ENCODE measurements around the gene CD2.

The CD2 gene

GRCh38 chr1:116716391-116716790 is 37.8 kb upstream of the CD2 start:
- Histone ChIP-seq H3K4me1 (ENCODE audit: control insufficient read depth in 5 of 5, insufficient read depth in 5 of 5, low read length in 5 of 5) (no peaks in the 10 kb centered on the region), H3K36me3 (ENCODE audit: control insufficient read depth in 5 of 5, insufficient read depth in 5 of 5, low read length in 5 of 5) (no peaks in the 10 kb centered on the region), H3K27ac (ENCODE audit: low read depth, low read length) (no peak overlapping the region), H3K27me3 (ENCODE audit: control insufficient read depth in 5 of 5, insufficient read depth in 4 of 5, low read length in 5 of 5) (peaks cover 0 to 4% (median 0%) of the 10 kb centered on the region in 5 donors), H3K4me3 (ENCODE audit: low read depth in 1 of 5, low read length in 5 of 5) (no peak overlapping the region), H3K9me3 (ENCODE audit: control insufficient read depth in 5 of 5, low read length in 5 of 5) (no peaks in the 10 kb centered on the region), H3K9ac (ENCODE audit: low read length in 5 of 5) (no peak overlapping the region)

- peaks cover 0 to 4% (median 0%) of the 10 kb centered on the region in 5 donors for H3K27me3 ChIP-seq (ENCODE audit: control insufficient read depth in 5 of 5, insufficient read depth in 4 of 5, low read length in 5 of 5)
- no peaks in the 10 kb centered on the region for H3K36me3 ChIP-seq (ENCODE audit: control insufficient read depth in 5 of 5, insufficient read depth in 5 of 5, low read length in 5 of 5)
- H3K4me3 ChIP-seq (ENCODE audit: low read depth in 1 of 5, low read length in 5 of 5) = no peak overlapping the region
- no peak overlapping the region for H3K27ac ChIP-seq (ENCODE audit: low read depth, low read length)
- H3K9ac ChIP-seq (ENCODE audit: low read length in 5 of 5) = no peak overlapping the region
- no peaks in the 10 kb centered on the region for H3K4me1 ChIP-seq (ENCODE audit: control insufficient read depth in 5 of 5, insufficient read depth in 5 of 5, low read length in 5 of 5)
- H3K9me3 ChIP-seq (ENCODE audit: control insufficient read depth in 5 of 5, low read length in 5 of 5) = no peaks in the 10 kb centered on the region
Observed at GRCh38 chr1:116717318-116717717, 36.9 kb upstream of the CD2 start.

- Histone ChIP-seq H3K27ac (ENCODE audit: low read depth, low read length) (no peak overlapping the region), H3K9ac (ENCODE audit: low read length in 5 of 5) (no peak overlapping the region), H3K4me1 (ENCODE audit: control insufficient read depth in 5 of 5, insufficient read depth in 5 of 5, low read length in 5 of 5) (no peaks in the 10 kb centered on the region), H3K36me3 (ENCODE audit: control insufficient read depth in 5 of 5, insufficient read depth in 5 of 5, low read length in 5 of 5) (no peaks in the 10 kb centered on the region), H3K27me3 (ENCODE audit: control insufficient read depth in 5 of 5, insufficient read depth in 4 of 5, low read length in 5 of 5) (peaks cover 0 to 4% (median 0%) of the 10 kb centered on the region in 5 donors), H3K4me3 (ENCODE audit: low read depth in 1 of 5, low read length in 5 of 5) (no peak overlapping the region), H3K9me3 (ENCODE audit: control insufficient read depth in 5 of 5, low read length in 5 of 5) (no peaks in the 10 kb centered on the region)
Observed at GRCh38 chr1:116720364-116721038, 33.7 kb upstream of the CD2 start.

GRCh38 chr1:116721039-116721405 is 33.2 kb upstream of the CD2 start:
- Histone ChIP-seq H3K4me3 (ENCODE audit: low read depth in 1 of 5, low read length in 5 of 5) (no peak overlapping the region), H3K9me3 (ENCODE audit: control insufficient read depth in 5 of 5, low read length in 5 of 5) (no peaks in the 10 kb centered on the region), H3K4me1 (ENCODE audit: control insufficient read depth in 5 of 5, insufficient read depth in 5 of 5, low read length in 5 of 5) (no peaks in the 10 kb centered on the region), H3K9ac (ENCODE audit: low read length in 5 of 5) (no peak overlapping the region), H3K27me3 (ENCODE audit: control insufficient read depth in 5 of 5, insufficient read depth in 4 of 5, low read length in 5 of 5) (peaks cover 0 to 4% (median 0%) of the 10 kb centered on the region in 5 donors), H3K36me3 (ENCODE audit: control insufficient read depth in 5 of 5, insufficient read depth in 5 of 5, low read length in 5 of 5) (no peaks in the 10 kb centered on the region), H3K27ac (ENCODE audit: low read depth, low read length) (no peak overlapping the region)

- H3K27me3 ChIP-seq (ENCODE audit: control insufficient read depth in 5 of 5, insufficient read depth in 4 of 5, low read length in 5 of 5) = peaks cover 0 to 4% (median 0%) of the 10 kb centered on the region in 5 donors
- no peaks in the 10 kb centered on the region for H3K4me1 ChIP-seq (ENCODE audit: control insufficient read depth in 5 of 5, insufficient read depth in 5 of 5, low read length in 5 of 5)
- no peak overlapping the region for H3K9ac ChIP-seq (ENCODE audit: low read length in 5 of 5)
- H3K4me3 ChIP-seq (ENCODE audit: low read depth in 1 of 5, low read length in 5 of 5) = no peak overlapping the region
- no peaks in the 10 kb centered on the region for H3K36me3 ChIP-seq (ENCODE audit: control insufficient read depth in 5 of 5, insufficient read depth in 5 of 5, low read length in 5 of 5)
- H3K27ac ChIP-seq (ENCODE audit: low read depth, low read length) = no peak overlapping the region
- H3K9me3 ChIP-seq (ENCODE audit: control insufficient read depth in 5 of 5, low read length in 5 of 5) = no peaks in the 10 kb centered on the region
Observed at GRCh38 chr1:116721451-116722007, 32.7 kb upstream of the CD2 start.

GRCh38 chr1:116722016-116722838 is 32.0 kb upstream of the CD2 start:
- Histone ChIP-seq H3K9me3 (ENCODE audit: control insufficient read depth in 5 of 5, low read length in 5 of 5) (no peaks in the 10 kb centered on the region), H3K4me3 (ENCODE audit: low read depth in 1 of 5, low read length in 5 of 5) (no peak overlapping the region), H3K4me1 (ENCODE audit: control insufficient read depth in 5 of 5, insufficient read depth in 5 of 5, low read length in 5 of 5) (no peaks in the 10 kb centered on the region), H3K36me3 (ENCODE audit: control insufficient read depth in 5 of 5, insufficient read depth in 5 of 5, low read length in 5 of 5) (no peaks in the 10 kb centered on the region), H3K27me3 (ENCODE audit: control insufficient read depth in 5 of 5, insufficient read depth in 4 of 5, low read length in 5 of 5) (peaks cover 0 to 4% (median 0%) of the 10 kb centered on the region in 5 donors), H3K27ac (ENCODE audit: low read depth, low read length) (no peak overlapping the region), H3K9ac (ENCODE audit: low read length in 5 of 5) (no peak overlapping the region)

- no peak overlapping the region for H3K9ac ChIP-seq (ENCODE audit: low read length in 5 of 5)
- no peaks in the 10 kb centered on the region for H3K9me3 ChIP-seq (ENCODE audit: control insufficient read depth in 5 of 5, low read length in 5 of 5)
- no peaks in the 10 kb centered on the region for H3K27me3 ChIP-seq (ENCODE audit: control insufficient read depth in 5 of 5, insufficient read depth in 4 of 5, low read length in 5 of 5)
Observed at GRCh38 chr1:116724765-116725375, 29.4 kb upstream of the CD2 start.

GRCh38 chr1:116725798-116726197 is 28.4 kb upstream of the CD2 start:
- Histone ChIP-seq H3K9me3 (ENCODE audit: control insufficient read depth in 5 of 5, low read length in 5 of 5) (no peaks in the 10 kb centered on the region), H3K27ac (ENCODE audit: low read depth, low read length) (no peak overlapping the region), H3K36me3 (ENCODE audit: control insufficient read depth in 5 of 5, insufficient read depth in 5 of 5, low read length in 5 of 5) (no peaks in the 10 kb centered on the region), H3K9ac (ENCODE audit: low read length in 5 of 5) (no peak overlapping the region), H3K27me3 (ENCODE audit: control insufficient read depth in 5 of 5, insufficient read depth in 4 of 5, low read length in 5 of 5) (peaks cover 0 to 3% (median 0%) of the 10 kb centered on the region in 5 donors), H3K4me3 (ENCODE audit: low read depth in 1 of 5, low read length in 5 of 5) (no peak overlapping the region), H3K4me1 (ENCODE audit: control insufficient read depth in 5 of 5, insufficient read depth in 5 of 5, low read length in 5 of 5) (no peaks in the 10 kb centered on the region)

More at GRCh38 chr1:116724765-116725375, 29.4 kb upstream of the CD2 start:
- H3K4me1 ChIP-seq (ENCODE audit: control insufficient read depth in 5 of 5, insufficient read depth in 5 of 5, low read length in 5 of 5) = no peaks in the 10 kb centered on the region
- no peaks in the 10 kb centered on the region for H3K36me3 ChIP-seq (ENCODE audit: control insufficient read depth in 5 of 5, insufficient read depth in 5 of 5, low read length in 5 of 5)
- no peak overlapping the region for H3K27ac ChIP-seq (ENCODE audit: low read depth, low read length)
- H3K4me3 ChIP-seq (ENCODE audit: low read depth in 1 of 5, low read length in 5 of 5) = no peak overlapping the region

- H3K9me3 ChIP-seq (ENCODE audit: control insufficient read depth in 5 of 5, low read length in 5 of 5) = no peaks in the 10 kb centered on the region
- peaks cover 0 to 11% (median 0%) of the 10 kb centered on the region in 5 donors for H3K27me3 ChIP-seq (ENCODE audit: control insufficient read depth in 5 of 5, insufficient read depth in 4 of 5, low read length in 5 of 5)
- H3K4me1 ChIP-seq (ENCODE audit: control insufficient read depth in 5 of 5, insufficient read depth in 5 of 5, low read length in 5 of 5) = no peaks in the 10 kb centered on the region
- H3K36me3 ChIP-seq (ENCODE audit: control insufficient read depth in 5 of 5, insufficient read depth in 5 of 5, low read length in 5 of 5) = no peaks in the 10 kb centered on the region
- H3K9ac ChIP-seq (ENCODE audit: low read length in 5 of 5) = no peak overlapping the region
- no peak overlapping the region for H3K4me3 ChIP-seq (ENCODE audit: low read depth in 1 of 5, low read length in 5 of 5)
- no peak overlapping the region for H3K27ac ChIP-seq (ENCODE audit: low read depth, low read length)
Observed at GRCh38 chr1:116726872-116727820, 27.1 kb upstream of the CD2 start.
